H9 (cell line): ENCODE data around the gene CTPS2. TPM values are rescaled to one million over a fixed set of nuclear protein-coding genes. Genes with fewer than 3 reads are reported as not detected.

Source experiments
- DNase-seq: peaks from one replicate; pipeline ENCODE4 v3.0.0-alpha.2; 2017
- H2AFZ ChIP-seq: one replicate; pipeline ENCODE4 v1.6.1; 2013; ENCODE audit warnings: mild to moderate bottlenecking, low read length, control low read depth, moderate library complexity
- H2AK5ac ChIP-seq: 2 replicates; pipeline ENCODE4 v1.6.1; 2013; ENCODE audit warnings: low read length, control low read depth, mixed read lengths; ENCODE audit not compliant: insufficient read length
- H2BK120ac ChIP-seq: one replicate; pipeline ENCODE4 v1.6.1; 2013; ENCODE audit warnings: low read depth, mild to moderate bottlenecking, low read length, control low read depth, inconsistent platforms; ENCODE audit not compliant: poor library complexity, severe bottlenecking
- H2BK12ac ChIP-seq: 2 replicates; pipeline ENCODE4 v1.6.1; 2013; ENCODE audit warnings: low read length, control low read depth, mixed read lengths, low read depth; ENCODE audit not compliant: insufficient read length
- H2BK15ac ChIP-seq: 2 replicates; pipeline ENCODE4 v1.6.1; 2013; ENCODE audit warnings: low read depth, low read length, control low read depth
- H2BK20ac ChIP-seq: one replicate; pipeline ENCODE4 v1.6.1; 2013; ENCODE audit warnings: low read depth, mild to moderate bottlenecking, low read length, control low read depth, inconsistent platforms; ENCODE audit not compliant: poor library complexity, severe bottlenecking
- H2BK5ac ChIP-seq: 2 replicates; pipeline ENCODE4 v1.6.1; 2013; ENCODE audit warnings: low read length, control low read depth, mixed read lengths; ENCODE audit not compliant: insufficient read length
- H3K14ac ChIP-seq: 2 replicates; pipeline ENCODE4 v1.6.1; 2013; ENCODE audit warnings: low read length, control low read depth; ENCODE audit not compliant: insufficient read depth
- H3K18ac ChIP-seq: 2 replicates; pipeline ENCODE4 v1.6.1; 2013; ENCODE audit warnings: low read depth, mild to moderate bottlenecking, mixed read lengths, low read length, control low read depth; ENCODE audit not compliant: insufficient read length
- H3K23ac ChIP-seq: 2 replicates; pipeline ENCODE4 v1.6.1; 2013; ENCODE audit warnings: low read length, control low read depth, mixed read lengths, low read depth; ENCODE audit not compliant: insufficient read length
- H3K23me2 ChIP-seq: 2 replicates; pipeline ENCODE4 v1.6.1; 2013; ENCODE audit warnings: low read depth, mild to moderate bottlenecking, mixed read lengths, low read length, control low read depth; ENCODE audit not compliant: insufficient read length, poor library complexity, severe bottlenecking
- H3K27ac ChIP-seq: 2 replicates; pipeline ENCODE4 v1.5.1; 2013; ENCODE audit warnings: low read length, control low read depth, mixed read lengths, low read depth; ENCODE audit not compliant: insufficient read length
- H3K27me3 ChIP-seq: 2 replicates; pipeline ENCODE4 v1.6.1; 2013; ENCODE audit warnings: low read length, control low read depth, inconsistent platforms; ENCODE audit not compliant: insufficient read depth
- H3K4ac ChIP-seq: 2 replicates; pipeline ENCODE4 v1.6.1; 2013; ENCODE audit warnings: low read depth, mild to moderate bottlenecking, control low read depth, inconsistent platforms, low read length, moderate library complexity
- H3K4me1 ChIP-seq: 2 replicates; pipeline ENCODE4 v1.6.1; 2013; ENCODE audit warnings: low read length, control low read depth, inconsistent platforms; ENCODE audit not compliant: insufficient read depth
- H3K4me2 ChIP-seq: 2 replicates; pipeline ENCODE4 v1.6.1; 2013; ENCODE audit warnings: low read length, control low read depth, mixed read lengths; ENCODE audit not compliant: insufficient read length, insufficient read depth
- H3K56ac ChIP-seq: 2 replicates; pipeline ENCODE4 v1.6.1; 2013; ENCODE audit warnings: low read depth, mild to moderate bottlenecking, mixed read lengths, low read length, control low read depth; ENCODE audit not compliant: insufficient read length
- H3K79me1 ChIP-seq: 2 replicates; pipeline ENCODE4 v1.6.1; 2013; ENCODE audit warnings: low read depth, mild to moderate bottlenecking, moderate library complexity, low read length, control low read depth, inconsistent platforms; ENCODE audit not compliant: insufficient read depth, poor library complexity, severe bottlenecking
- H3K79me2 ChIP-seq: 2 replicates; pipeline ENCODE4 v1.6.1; 2013; ENCODE audit warnings: low read length, control low read depth, inconsistent platforms; ENCODE audit not compliant: insufficient read depth
- H3K9ac ChIP-seq: 2 replicates; pipeline ENCODE4 v1.6.1; 2013; ENCODE audit warnings: low read length, control low read depth, mixed read lengths; ENCODE audit not compliant: insufficient read length; ENCODE audit errors: extremely low read depth
- H3K9me3 ChIP-seq: one replicate; pipeline ENCODE4 v1.6.1; 2013; ENCODE audit warnings: low read depth, low read length, inconsistent platforms; ENCODE audit not compliant: control insufficient read depth
- H3T11ph ChIP-seq: one replicate; pipeline ENCODE4 v1.6.1; 2013; ENCODE audit warnings: mild to moderate bottlenecking, low read length, control low read depth, inconsistent platforms
- H4K20me1 ChIP-seq: one replicate; pipeline ENCODE4 v1.6.1; 2013; ENCODE audit not compliant: control insufficient read depth, insufficient read length, insufficient read depth
- H4K5ac ChIP-seq: 2 replicates; pipeline ENCODE4 v1.6.1; 2013; ENCODE audit warnings: low read depth, mild to moderate bottlenecking, mixed read lengths, low read length, control low read depth; ENCODE audit not compliant: insufficient read length
- H4K8ac ChIP-seq: replicated peaks from 2 replicates; pipeline ENCODE4 v1.6.1; 2013; ENCODE audit warnings: low read length, control low read depth, mixed read lengths, low read depth; ENCODE audit not compliant: insufficient read length
- H4K91ac ChIP-seq: 2 replicates; pipeline ENCODE4 v1.6.1; 2013; ENCODE audit warnings: low read depth, mild to moderate bottlenecking, moderate library complexity, mixed read lengths, low read length, control low read depth; ENCODE audit not compliant: insufficient read length
- H3K27ac Mint-ChIP-seq, 3 experiments: 2 replicates in 2 of 3; 3 replicates in 1 of 3; pipeline ENCODE4 v1.8.0; 2020 to 2021; ENCODE audit warnings: mixed read lengths in 3 of 3, mild to moderate bottlenecking in 1 of 3, moderate library complexity in 1 of 3
- H3K27me3 Mint-ChIP-seq: 2 replicates; pipeline ENCODE4 v1.8.0; 2021; ENCODE audit warnings: low read depth, mild to moderate bottlenecking, moderate library complexity, mixed read lengths
- H3K36me3 Mint-ChIP-seq, 3 experiments: 2 replicates in 2 of 3; 3 replicates in 1 of 3; pipeline ENCODE4 v1.8.0; 2020 to 2021; ENCODE audit warnings: low read depth in 3 of 3, mixed read lengths in 3 of 3; ENCODE audit not compliant: insufficient read depth in 1 of 3
- H3K4me1 Mint-ChIP-seq, 2 experiments: 2 replicates each; pipeline ENCODE4 v1.8.0; 2020; ENCODE audit warnings: mixed read lengths in 2 of 2
- H3K4me3 Mint-ChIP-seq, 2 experiments: 2 replicates in 1 of 2; 3 replicates in 1 of 2; pipeline ENCODE4 v1.8.0; 2020 to 2021; ENCODE audit warnings: mild to moderate bottlenecking in 2 of 2, mixed read lengths in 2 of 2, moderate library complexity in 1 of 2
- H3K9me3 Mint-ChIP-seq, 2 experiments: 2 replicates in 1 of 2; 3 replicates in 1 of 2; pipeline ENCODE4 v1.8.0; 2020; ENCODE audit warnings: mild to moderate bottlenecking in 2 of 2, mixed read lengths in 2 of 2, moderate library complexity in 1 of 2
- WGBS: extraction: QIAGEN DNeasy Blood & Tissue Kit; methylation state at CpG from one replicate; pipeline ENCODE4 v1.1.7; 2013; ENCODE audit warnings: missing lambda C conversion rate, low lambda C conversion rate, mixed read lengths; ENCODE audit not compliant: insufficient read length; ENCODE audit errors: extremely low coverage; 5-methylcytosine and 5-hydroxymethylcytosine counted together
- total RNA-seq: library from RNA; stranded (reverse); gene quantifications from 2 replicates; pipeline ENCODE4 v1.2.1, GENCODE V29; 2021
- TF ChIP-seq, protein P1 (sequence below): fragments of 200-600 bp; sonication (generic); conservative IDR thresholded peaks from 3 replicates; pipeline ENCODE4 v1.8.0; 2021; ENCODE audit warnings: antibody characterized with exemption, mild to moderate bottlenecking

The CTPS2 gene
- total RNA-seq, 1 experiment from 2014 or later: 69.7 TPM

DNA sequence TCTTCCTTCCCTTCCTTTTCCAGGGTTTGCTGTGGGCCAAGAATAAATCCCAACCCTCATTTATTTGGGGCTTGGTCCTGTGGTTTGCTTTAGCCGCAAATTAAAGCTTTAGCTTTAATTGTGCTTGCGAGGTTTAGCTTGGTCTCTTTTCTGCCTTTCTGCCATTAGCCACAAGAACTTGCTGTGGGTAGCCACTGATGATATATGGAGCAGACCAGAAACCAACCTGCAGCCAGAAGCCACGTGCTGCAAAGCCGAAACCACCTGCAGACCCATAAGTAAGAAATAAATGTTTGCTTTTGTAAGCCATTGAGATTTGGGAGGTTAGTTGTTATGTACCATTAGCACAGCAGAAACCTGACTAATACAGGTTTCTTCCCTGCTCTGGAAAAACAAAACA lies 152.3 kb downstream of the CTPS2 start:
- Histone ChIP-seq H3K4ac (no peak overlapping the region), H3K4me1 (no peaks in the 10 kb centered on the region), H4K91ac (no peak overlapping the region), H2AFZ (no peak overlapping the region), H3K79me2 (no peaks in the 10 kb centered on the region), H3K79me1 (no peaks in the 10 kb centered on the region), H3K23ac (no peak overlapping the region), H3K56ac (no peak overlapping the region), H3K27ac (no peak overlapping the region), H3T11ph (no peak overlapping the region), H4K20me1 (no peaks in the 10 kb centered on the region), H2BK15ac (no peak overlapping the region), H3K14ac (no peak overlapping the region), H3K9me3 (peaks cover 5% of the 10 kb centered on the region), H2BK20ac (no peak overlapping the region), H2BK12ac (no peak overlapping the region), H4K5ac (no peak overlapping the region), H2BK120ac (no peak overlapping the region), H4K8ac (no peak overlapping the region), H3K18ac (no peak overlapping the region), H2BK5ac (no peak overlapping the region), H3K27me3 (no peaks in the 10 kb centered on the region), H2AK5ac (no peak overlapping the region), H3K4me2 (no peak overlapping the region), H3K9ac (no peak overlapping the region), H3K23me2 (no peaks in the 10 kb centered on the region)
- no peak overlapping the region for H3K4me3 Mint-ChIP-seq
- no CpG with 5 or more reads among the region's 4 CpGs for WGBS
- H3K4me1 Mint-ChIP-seq: peaks cover 6 to 10% of the 10 kb centered on the region in 2 experiments
- H3K27ac Mint-ChIP-seq: no peak overlapping the region
- no peaks in the 10 kb centered on the region; the same call in 1 of the 2 replicates for H3K27me3 Mint-ChIP-seq
- H3K36me3 Mint-ChIP-seq: peaks cover 11 to 32% (median 31%) of the 10 kb centered on the region in 3 experiments
- DNase-seq: no peak
- TF ChIP-seq, protein P1, sequence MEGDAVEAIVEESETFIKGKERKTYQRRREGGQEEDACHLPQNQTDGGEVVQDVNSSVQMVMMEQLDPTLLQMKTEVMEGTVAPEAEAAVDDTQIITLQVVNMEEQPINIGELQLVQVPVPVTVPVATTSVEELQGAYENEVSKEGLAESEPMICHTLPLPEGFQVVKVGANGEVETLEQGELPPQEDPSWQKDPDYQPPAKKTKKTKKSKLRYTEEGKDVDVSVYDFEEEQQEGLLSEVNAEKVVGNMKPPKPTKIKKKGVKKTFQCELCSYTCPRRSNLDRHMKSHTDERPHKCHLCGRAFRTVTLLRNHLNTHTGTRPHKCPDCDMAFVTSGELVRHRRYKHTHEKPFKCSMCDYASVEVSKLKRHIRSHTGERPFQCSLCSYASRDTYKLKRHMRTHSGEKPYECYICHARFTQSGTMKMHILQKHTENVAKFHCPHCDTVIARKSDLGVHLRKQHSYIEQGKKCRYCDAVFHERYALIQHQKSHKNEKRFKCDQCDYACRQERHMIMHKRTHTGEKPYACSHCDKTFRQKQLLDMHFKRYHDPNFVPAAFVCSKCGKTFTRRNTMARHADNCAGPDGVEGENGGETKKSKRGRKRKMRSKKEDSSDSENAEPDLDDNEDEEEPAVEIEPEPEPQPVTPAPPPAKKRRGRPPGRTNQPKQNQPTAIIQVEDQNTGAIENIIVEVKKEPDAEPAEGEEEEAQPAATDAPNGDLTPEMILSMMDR: no peak
- peaks cover 12 to 13% of the 10 kb centered on the region in 2 experiments for H3K9me3 Mint-ChIP-seq
